Lower leg skin (tissue), 4 donors: ENCODE results near the gene MYL3. TPM values are rescaled to one million over a fixed set of nuclear protein-coding genes. Genes with fewer than 3 reads are reported as not detected.
A peak's percentile ranks its signal among the peaks of the same experiment; 100 is the strongest.
"Not testable (repeated sequence)": the region's sequence is repeated elsewhere in the genome, so short reads cannot be mapped to it uniquely, and the experiment has no call there.

ENCODE experiments used
- DNase-seq, 2 donors: peaks; one replicate each; pipeline ENCODE4 v3.0.0-alpha.2; 2019; ENCODE audit warnings: low spot score in 2 of 2
- H3K4me3 ChIP-seq: fragments of 200-600 bp; sonication (generic); 2 replicates; pipeline ENCODE4 v1.5.1; 2017; ENCODE audit warnings: mild to moderate bottlenecking, low read depth; ENCODE audit not compliant: poor library complexity, severe bottlenecking
- POLR2A ChIP-seq, 2 donors: fragments of 450-650 bp; IDR thresholded peaks; one replicate each; pipeline ENCODE4 v1.6.1; 2016 to 2017; ENCODE audit warnings: antibody characterized with exemption in 2 of 2, mild to moderate bottlenecking in 1 of 2, moderate library complexity in 1 of 2
- WGBS, 2 donors: methylation state at CpG; one replicate each; pipeline ENCODE4 v1.1.5; 2018; 5-methylcytosine and 5-hydroxymethylcytosine counted together
- intact Hi-C: fragments of 100-400 bp; cut with DNase I; formaldehyde crosslinking; loops from one replicate; pipeline ENCODE4 v1.15.0; 2023; ENCODE audit warnings: low total_unique reads
- total RNA-seq, 4 donors: library from RNA; depleted of rRNA; stranded (reverse); fragments of >200 nt; gene quantifications; one replicate each; pipeline ENCODE4 v1.1.0, GENCODE V29; 2016
- TF ChIP-seq, protein P1 (sequence below), 3 donors: fragments of 450-650 bp; IDR thresholded peaks; one replicate each; pipeline ENCODE4 v1.5.1; 2016; ENCODE audit warnings: antibody characterized with exemption in 3 of 3, mild to moderate bottlenecking in 3 of 3, moderate library complexity in 2 of 3

Gene MYL3
- 1 to 10 TPM in 2 of 4 donors, under 1 TPM in 1, not detected in 1; 0.59 to 1.7 (median 1.3) TPM for total RNA-seq

DNA sequence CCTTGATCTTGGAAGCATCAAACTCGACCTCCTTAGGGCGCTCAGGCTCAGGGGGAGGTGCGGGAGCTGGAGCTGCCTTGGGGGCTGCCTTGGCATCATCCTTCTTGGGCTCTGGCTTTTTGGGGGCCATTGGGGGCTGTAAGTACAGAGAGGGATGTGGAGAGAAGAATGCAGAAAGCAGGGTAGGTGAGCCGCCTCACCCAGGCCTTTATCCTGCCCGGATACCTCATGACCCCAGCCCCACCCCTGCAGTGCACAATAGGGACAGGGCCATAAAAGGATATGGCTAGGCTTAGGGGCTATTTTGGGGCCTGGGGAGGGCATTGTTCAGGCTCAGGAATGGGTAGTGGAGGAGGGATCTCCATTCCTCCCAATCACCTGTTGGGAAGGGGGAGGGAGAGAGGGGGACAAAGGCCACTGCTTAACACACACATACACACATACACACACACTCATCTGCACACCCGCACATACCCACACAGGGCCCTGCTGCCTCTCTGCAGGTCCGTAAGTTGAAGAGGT, at the start of gene MYL3:
Gene MYL3 (minus strand): TSS at position 184 of the 522 bp plus-strand sequence. CDS start 54 bp downstream, at position 130.
- WGBS, 2 donors = 84 to 90% methylated on average over 7 of the region's 7 CpGs
- H3K4me3 ChIP-seq = no peak within 1 kb of the TSS
- peak in 1 of 2 donors; percentile 74 for DNase-seq
- intact Hi-C loops = no loop called here
- TF ChIP-seq POLR2A (IDR thresholded peaks at IDR 0.05) = no peak
- TF ChIP-seq, protein P1, sequence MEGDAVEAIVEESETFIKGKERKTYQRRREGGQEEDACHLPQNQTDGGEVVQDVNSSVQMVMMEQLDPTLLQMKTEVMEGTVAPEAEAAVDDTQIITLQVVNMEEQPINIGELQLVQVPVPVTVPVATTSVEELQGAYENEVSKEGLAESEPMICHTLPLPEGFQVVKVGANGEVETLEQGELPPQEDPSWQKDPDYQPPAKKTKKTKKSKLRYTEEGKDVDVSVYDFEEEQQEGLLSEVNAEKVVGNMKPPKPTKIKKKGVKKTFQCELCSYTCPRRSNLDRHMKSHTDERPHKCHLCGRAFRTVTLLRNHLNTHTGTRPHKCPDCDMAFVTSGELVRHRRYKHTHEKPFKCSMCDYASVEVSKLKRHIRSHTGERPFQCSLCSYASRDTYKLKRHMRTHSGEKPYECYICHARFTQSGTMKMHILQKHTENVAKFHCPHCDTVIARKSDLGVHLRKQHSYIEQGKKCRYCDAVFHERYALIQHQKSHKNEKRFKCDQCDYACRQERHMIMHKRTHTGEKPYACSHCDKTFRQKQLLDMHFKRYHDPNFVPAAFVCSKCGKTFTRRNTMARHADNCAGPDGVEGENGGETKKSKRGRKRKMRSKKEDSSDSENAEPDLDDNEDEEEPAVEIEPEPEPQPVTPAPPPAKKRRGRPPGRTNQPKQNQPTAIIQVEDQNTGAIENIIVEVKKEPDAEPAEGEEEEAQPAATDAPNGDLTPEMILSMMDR (IDR thresholded peaks at IDR 0.05) = no peak

GRCh38 chr3:46912986-46913385, 49.7 kb upstream of the MYL3 start:
- no peak for DNase-seq
- TF ChIP-seq, protein P1 (IDR thresholded peaks at IDR 0.05) = no peak
- TF ChIP-seq POLR2A (IDR thresholded peaks at IDR 0.05) = no peak
- WGBS, 2 donors = 93 to 97% methylated on average over 3 of the region's 3 CpGs
- H3K4me3 ChIP-seq = no peak overlapping the region
- intact Hi-C loops = no loop called here

- H3K4me3 ChIP-seq, intact Hi-C loops, DNase-seq: not testable (repeated sequence)
- WGBS, 2 donors = 81 to 86% methylated on average over 10 of the region's 10 CpGs
These were observed 47.7 kb upstream of the MYL3 start for GRCh38 chr3:46910914-46911313.

DNA sequence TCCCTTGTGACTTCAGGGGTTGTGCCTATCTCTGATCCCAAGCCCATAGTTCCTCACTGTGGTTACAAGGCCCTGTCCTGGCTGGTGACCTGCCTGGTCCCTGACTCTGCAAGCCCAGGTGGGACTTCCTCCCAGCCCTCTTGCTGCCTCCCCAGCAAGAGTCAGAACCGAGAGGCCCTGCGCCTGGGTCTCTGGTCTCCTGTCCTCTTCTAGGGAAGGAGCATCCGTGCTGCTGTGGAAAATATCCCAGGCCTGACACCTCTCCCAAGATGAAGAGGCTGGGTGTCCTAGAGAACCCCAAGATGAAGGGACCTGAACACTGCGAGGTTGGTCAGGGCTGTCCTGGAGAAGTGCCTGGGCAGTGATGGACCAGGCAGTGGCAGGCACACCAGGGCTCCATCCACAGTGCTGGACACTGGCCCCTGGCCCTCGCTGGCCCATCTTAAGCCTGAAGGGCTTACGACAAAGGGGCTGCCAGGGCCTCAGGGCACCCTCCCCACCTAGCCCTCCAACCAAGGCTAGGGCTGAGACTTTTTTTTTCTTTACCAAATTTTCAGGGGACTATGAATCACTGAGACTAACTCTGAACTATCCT, 47.0 kb upstream of the MYL3 start:
- H3K4me3 ChIP-seq = no peak overlapping the region
- no peak for DNase-seq
- WGBS, 2 donors = 75 to 80% methylated on average over 6 of the region's 6 CpGs
- TF ChIP-seq, protein P1 (IDR thresholded peaks at IDR 0.05) = no peak
- no peak for TF ChIP-seq POLR2A (IDR thresholded peaks at IDR 0.05)
- intact Hi-C loops = no loop called here

GRCh38 chr3:46909535-46910161, 46.4 kb upstream of the MYL3 start:
- intact Hi-C loops = no loop called here
- WGBS, 2 donors = 14 to 15% methylated on average over 7 to 17 of the region's 18 CpGs

DNA sequence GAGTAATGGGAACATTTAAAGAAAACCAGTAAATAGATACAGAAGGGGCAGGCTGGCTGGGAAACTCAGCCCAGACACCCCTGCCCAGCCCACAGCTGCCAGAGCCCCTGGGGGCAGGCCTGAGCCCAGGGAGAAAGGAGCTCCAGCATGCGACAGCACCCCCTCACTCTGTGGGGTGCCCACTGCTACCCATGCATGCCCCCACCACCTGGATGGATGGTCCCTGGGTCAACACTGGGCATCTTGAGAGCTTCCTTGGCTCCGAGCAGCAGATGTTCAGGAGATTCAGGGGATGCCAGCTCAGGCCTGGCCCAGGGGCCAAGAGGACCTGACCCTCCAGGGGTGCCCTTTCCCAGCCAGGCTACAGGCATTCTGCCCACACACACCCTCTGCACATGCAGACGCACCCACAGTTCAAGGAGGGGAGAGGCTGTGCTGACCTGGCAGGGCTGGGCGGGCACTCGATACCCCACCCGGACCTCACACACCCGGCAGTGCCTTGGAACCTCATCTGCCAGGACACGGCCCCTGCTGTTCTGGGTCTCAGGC, 45.8 kb upstream of the MYL3 start:
- DNase-seq = no peak
- H3K4me3 ChIP-seq = no peak overlapping the region
- TF ChIP-seq, protein P1 (IDR thresholded peaks at IDR 0.05) = no peak
- no peak for TF ChIP-seq POLR2A (IDR thresholded peaks at IDR 0.05)
- intact Hi-C loops = no loop called here
- 17 to 22% methylated on average over 5 to 7 of the region's 8 CpGs for WGBS, 2 donors

More at GRCh38 chr3:46909535-46910161, 46.4 kb upstream of the MYL3 start:
- no peak overlapping the region for H3K4me3 ChIP-seq
- DNase-seq = peak; percentile 69 to 97
- TF ChIP-seq, protein P1 (IDR thresholded peaks at IDR 0.05) = peak in 1 of 3 donors; percentile 79
- no peak for TF ChIP-seq POLR2A (IDR thresholded peaks at IDR 0.05)
